ENCODE data around the gene LIF.
"Not testable (repeated sequence)": the region's sequence is repeated elsewhere in the genome, so short reads cannot be mapped to it uniquely, and the experiment has no call there.

LIF gene

GRCh38 chr22:30224161-30224857 lies 22.2 kb downstream of the LIF start:
- DNase-seq = no peak

GRCh38 chr22:30223303-30223702 lies 23.3 kb downstream of the LIF start:
- no peak for DNase-seq

GRCh38 chr22:30222321-30222720 lies 24.2 kb downstream of the LIF start:
- no peak for DNase-seq

DNA sequence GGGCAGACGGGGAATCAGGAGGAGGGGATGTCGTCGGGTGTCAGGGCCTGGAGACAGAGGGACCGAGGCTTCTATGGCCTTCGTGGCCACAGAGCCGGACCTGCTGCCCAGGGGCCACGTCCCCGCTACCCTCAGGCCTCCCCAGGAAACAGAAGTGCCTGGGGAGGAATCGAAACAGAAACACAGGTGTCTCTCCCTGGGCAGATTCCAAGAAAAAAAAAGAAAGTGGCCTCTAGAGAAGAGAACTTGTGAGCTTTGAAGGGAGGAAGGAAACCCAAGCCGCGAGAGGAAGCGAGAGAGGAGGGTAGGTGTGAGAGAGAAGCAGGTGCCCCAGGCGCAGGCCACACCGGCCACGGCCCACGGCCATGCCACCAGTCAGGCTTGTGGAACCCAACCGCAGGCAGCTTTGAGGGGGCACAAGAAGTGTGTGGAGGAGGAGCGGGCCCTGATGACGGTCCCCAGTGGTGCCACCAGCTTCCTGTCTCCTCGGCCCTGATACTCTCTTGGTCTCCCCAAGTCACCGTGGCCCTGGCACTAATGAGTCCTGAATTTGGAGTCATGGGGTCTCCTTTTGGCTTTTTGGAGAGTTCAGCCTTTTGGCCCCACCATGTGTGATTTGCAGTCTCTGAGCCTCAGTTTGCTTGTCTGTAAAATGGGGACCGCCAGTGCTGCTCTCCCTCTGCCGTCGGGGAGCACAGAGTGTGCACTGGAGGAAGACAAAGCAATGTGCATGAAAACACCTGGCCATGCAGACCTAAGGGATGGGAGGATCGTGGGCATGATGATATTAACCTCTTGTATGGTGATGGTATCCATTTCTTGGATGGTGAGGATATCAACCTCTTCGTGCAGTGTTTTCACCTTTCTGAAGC lies 25.2 kb downstream of the LIF start:
- DNase-seq = no peak

- no peak for DNase-seq
Measured at GRCh38 chr22:30220338-30221012, 26.1 kb downstream of the LIF start.

DNA sequence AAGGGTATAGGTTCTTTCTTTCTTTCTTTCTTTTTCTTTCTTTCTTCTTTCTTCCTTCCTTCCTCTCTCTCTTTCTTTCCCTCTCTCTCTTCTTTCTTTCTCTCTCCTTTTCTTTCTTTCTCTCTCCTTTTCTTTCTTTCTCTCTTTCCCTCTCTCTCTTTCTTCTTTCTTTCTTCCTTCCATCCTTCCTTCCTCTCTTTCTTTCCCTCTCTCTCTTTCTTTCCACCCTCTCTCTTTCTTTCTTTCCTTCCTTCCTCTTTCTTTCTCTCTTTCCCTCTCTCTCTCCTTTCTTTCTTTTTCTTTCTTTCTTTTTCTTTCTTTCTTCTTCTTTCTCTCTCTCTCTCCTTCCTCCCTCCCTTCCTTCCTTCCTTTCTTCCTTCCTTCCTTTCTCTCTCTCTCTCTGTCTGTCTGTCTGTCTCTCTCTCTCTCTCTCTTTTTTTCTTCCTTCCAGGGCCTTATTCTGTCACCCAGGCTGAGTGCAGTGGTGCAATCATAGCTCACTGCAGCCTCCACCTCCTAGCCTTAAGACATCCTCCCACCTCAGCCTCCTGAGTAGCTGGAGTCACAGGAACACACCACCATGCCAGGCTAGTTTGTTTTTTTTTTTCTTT lies 26.8 kb downstream of the LIF start:
- DNase-seq = no peak

DNA sequence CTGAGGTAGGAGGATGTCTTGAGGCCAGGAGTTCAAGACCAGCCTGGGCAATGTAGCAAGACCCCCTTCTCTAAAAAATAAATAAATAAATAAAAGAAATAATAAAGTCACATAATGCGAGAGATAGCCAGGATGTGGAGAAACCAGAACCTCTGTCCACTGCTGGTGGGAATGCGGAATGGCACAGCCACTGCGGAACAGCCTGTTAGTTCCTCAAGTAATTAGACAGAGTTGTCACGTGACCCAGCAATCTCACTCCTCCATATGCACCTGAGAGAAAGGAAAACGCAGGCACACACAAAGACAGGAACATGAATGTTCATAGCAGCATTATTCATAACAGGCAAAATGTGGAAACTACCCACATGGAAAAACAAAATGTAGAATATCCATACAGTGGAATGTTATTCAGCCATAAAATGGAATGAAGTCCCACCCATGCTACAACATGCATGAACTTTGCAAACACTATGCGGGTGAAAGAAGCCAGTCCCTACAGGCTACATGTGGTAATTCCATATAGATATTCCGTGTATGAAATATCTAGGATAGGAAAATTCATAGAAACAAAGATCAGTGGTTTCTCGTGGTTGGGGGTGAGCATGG lies 27.4 kb downstream of the LIF start:
- DNase-seq = no peak

- no peak for DNase-seq
Measured at GRCh38 chr22:30217698-30218560, 28.6 kb downstream of the LIF start.

DNA sequence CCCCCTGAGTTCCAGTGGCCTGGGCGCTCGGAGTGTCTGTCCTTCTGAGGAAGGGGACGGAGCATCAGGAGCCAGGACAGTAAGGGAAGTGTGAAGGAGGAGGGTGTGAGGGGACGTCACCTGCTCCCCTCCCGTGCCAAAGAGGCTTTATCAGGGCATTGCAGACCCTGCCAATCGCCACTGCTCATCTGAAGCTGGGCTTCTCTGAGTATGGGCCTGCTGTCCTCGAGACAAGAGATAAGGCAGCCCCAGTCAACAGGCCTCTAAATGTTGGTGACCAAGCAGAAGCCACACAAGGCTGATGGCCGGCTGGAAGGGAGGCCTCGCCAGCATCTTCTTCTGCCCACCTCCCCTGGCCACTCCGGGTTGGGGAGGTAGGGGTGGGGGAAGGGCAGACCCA lies 29.8 kb downstream of the LIF start:
- DNase-seq = no peak

DNA sequence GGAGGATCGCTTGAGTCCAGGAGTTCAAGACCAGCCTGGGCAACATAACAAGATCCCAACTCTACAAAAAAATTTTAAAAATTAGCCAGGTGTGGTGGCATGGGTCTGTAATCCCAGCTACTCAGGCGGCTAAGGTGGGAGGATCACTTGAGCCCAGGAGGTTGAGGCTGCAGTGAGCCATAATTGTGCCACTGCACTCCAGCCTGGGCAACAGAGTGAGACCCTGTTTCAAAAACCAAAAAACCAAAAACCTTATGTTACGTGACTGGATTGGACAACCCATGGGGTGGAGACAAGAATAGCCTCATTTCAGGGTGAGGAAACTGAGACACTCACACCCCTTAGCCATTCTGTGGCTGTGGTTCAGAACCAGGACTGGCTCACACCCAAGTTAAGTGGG lies 30.3 kb downstream of the LIF start:
- DNase-seq = not testable (repeated sequence)

DNA sequence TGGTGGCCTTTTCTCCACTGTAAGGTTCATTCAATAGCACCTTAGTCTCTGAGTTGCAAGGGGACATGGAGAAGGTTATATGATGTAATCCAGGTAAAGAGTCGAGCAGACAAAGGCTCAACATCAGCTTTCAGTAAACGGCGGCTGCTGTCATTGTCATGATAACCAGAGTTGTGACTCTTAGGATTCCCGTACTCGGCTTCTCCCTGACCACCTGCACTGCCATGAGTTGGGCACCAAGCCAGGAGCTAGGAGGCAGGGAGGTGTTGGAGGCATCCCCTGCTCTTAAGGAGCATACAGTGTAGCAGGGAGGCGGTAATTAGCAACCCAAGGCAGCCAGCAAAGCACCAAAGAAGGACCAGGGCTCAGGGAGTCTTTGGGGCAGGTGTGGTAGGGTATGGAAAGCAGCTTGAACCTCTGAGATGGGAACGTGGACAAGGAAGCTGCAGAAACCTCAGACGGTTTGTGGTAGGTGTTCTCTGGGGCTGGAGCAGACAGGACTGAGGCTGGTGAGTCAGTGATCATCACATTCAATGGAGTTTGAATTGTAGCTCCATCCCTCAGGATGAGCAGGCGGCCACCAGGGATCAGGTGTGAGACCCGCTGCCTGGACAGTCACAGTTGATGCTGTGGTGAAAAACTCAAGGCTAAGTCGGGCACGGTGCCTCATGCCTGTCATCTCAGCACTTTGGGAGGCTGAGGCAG lies 31.7 kb downstream of the LIF start:
- no peak for DNase-seq

DNA sequence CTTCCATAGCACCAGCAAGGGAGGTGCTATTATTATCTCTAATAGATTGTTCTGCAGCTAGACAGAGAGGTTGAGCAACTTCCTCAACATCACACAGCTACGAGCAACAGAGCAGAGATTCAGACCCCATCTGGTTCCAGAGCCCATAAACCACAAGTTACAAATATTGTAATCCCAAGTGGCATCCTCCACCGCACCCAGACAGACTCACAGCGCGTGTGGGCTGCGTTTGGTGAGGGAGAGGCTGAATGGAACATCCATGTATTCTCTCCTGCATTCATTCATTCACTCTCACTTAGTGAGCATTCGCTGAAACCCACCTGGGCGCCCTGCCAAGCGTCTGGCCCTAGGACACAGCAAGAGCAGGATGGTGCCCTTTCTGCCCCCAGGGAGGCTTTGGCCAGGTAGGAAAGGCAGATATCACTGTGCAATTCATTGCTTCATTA lies 33.5 kb downstream of the LIF start:
- no peak for DNase-seq

- peak in 1 of 2 experiments; percentile 31 for DNase-seq
Measured at GRCh38 chr22:30212363-30212995, 34.1 kb downstream of the LIF start.

DNA sequence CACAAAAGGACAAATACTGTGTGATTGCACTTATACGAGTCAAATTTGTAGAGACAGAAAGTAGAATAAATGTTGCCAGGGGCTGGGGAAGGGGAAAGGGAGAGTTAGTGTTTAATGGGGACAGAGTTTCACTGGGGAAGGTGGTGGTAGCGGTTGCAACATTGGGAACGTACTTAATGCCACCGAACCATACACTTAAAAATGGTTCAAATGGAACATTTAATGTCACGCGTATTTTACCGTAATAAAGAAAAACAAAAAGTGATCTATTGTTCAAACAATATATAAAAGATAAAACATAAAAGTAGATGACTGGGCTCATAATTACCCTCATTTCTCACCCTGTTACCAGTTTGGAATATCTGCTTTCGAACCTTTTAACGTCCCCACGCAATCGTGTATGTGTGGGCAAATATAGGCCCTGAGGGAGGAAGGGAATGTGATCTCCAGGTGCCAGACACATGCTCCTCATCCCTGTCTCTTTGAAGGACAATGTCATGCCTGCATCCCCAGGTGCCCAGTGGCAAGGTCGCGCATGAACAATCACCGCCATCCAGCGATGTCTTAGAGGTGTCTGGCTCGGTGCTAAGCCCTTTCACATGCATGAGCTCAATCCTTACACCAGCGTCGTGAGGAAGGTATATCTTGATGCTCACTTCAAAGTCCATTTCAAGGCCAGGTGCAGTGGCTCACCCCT lies 35.3 kb downstream of the LIF start:
- no peak for DNase-seq

DNA sequence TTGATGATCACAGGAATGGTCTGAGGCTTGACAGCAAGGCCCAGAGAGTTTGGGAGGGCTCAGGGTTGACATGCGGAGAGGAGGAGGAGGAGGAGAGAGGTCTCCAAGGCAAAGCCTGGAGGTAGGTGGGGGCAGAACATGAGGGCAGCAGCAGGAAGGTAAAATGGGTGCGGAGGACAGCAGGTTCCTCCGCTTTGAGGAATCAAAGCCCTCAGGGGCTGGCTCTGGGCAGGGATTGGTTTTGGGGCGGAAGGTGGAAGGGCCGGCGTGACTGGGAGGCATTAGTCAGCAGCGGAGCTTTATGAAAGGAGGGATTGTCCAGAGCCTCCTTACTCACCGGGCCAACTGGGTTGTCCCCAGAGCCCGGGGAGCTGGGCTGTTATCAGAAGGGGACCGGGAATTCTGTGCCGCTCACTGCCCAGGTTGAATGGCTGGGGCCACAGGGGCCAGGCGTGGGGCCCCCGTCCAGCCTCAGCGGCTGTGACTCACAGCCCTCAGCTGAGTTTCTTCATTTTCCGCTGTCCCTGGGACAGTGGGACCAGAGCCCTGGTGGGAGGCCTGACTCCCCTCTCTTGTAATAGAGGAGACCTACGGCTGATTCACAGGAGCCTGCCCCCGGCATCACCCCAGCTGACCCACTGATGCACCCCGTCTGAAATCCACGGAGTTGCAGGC lies 36.2 kb downstream of the LIF start:
- DNase-seq = no peak

DNA sequence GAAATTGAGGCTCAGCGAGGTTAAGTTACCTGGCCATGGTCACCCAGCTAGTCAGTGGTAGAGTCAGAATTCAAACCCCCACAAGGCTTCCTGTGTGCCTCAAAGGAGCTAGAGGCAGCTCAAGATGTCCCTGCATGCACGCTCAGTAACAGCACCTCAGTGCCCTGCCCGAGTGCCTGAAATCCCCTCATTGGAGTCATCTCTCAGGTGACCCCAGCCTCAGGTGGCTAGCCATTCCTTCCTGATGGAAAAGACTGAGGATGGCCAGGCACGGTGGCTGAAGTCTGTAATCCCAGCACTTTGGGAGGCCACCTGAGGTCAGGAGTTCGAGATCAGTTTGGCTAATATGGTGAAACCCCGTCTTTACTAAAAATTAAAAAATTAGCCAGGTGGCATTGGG lies 36.9 kb downstream of the LIF start:
- DNase-seq = no peak

DNA sequence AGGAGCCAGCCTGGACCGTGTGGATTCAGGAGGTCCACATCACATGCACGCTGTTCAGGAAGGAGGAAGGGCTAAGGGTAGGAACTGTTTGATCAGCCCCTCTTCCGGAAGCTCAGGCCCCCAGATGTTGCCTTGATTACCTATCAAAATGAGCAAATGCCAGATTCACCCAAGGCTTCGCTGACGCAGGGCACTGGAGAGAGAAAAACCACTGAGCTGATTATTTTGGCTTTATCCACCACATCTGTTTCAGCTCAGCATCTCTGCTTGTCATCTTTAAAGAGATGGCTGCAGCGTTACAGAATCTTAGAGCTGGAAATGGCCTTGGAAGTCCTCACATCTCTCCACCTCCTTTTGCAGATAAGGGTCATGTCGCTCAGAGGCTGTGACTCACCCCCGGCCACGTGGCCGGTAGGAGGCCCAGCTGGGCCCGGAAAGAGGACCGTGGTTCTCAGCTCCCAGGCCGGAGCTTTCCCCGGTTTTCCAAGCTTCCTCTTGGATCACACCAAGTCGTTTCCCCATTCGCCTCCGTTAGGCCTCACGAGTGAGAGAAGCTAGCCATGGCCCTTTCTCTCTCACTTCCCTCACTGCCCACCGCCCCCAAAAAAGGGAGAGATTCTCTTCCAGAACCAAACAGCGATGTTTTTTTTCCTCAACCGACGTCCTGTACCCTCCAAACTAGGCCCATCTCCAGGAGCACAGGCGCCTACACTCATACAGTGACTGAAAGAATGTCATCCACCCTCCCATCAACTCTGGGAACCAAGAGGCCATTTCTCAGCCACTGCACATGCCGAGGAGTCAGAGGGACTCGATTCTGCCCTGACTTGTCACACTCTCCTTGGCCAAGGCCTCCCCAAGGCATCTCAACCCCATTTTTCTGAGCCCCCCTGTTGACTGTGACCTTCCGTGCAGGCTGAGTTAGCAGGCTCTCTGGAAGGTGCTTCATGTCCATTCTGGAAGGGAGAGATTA lies 37.6 kb downstream of the LIF start:
- DNase-seq = no peak

DNA sequence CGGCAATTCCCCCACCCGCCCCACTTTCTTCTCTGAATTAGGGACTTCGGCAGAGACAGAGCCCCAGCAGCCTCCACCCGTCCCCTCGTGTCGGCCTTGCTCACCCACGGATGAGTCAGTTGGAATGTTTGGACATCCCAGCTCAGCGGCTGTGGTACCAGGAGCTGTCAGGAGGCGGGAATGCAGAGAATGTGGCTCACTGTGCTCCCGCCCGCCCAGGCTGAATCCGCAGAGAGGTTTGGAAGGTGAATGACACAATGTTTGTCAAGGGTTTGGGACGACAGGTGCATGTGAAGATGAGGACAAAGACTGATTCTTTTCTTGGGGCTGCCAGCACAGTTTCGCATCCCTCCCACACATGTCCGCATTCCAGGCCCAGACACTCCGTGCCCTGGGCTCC lies 39.6 kb downstream of the LIF start:
- no peak for DNase-seq
